ENCODE measurements around the gene COL15A1.
"Not testable (repeated sequence)": the region's sequence is repeated elsewhere in the genome, so short reads cannot be mapped to it uniquely, and the experiment has no call there.

Gene COL15A1

GRCh38 chr9:99092643-99093491 lies 149.2 kb downstream of the COL15A1 start:
- no peak overlapping the region for H3K27ac ChIP-seq
- no peak for TF ChIP-seq CTCF (conservative IDR thresholded peaks at IDR 0.05)

GRCh38 chr9:99093492-99093791 lies 149.7 kb downstream of the COL15A1 start:
- no peak overlapping the region for H3K27ac ChIP-seq
- TF ChIP-seq CTCF (conservative IDR thresholded peaks at IDR 0.05) = no peak

GRCh38 chr9:99095565-99095964 lies 151.9 kb downstream of the COL15A1 start:
- TF ChIP-seq CTCF (conservative IDR thresholded peaks at IDR 0.05) = no peak
- no peak overlapping the region for H3K27ac ChIP-seq

GRCh38 chr9:99096409-99096808 lies 152.7 kb downstream of the COL15A1 start:
- no peak for TF ChIP-seq CTCF (conservative IDR thresholded peaks at IDR 0.05)
- H3K27ac ChIP-seq = no peak overlapping the region

GRCh38 chr9:99099806-99100585 lies 156.3 kb downstream of the COL15A1 start:
- not testable (repeated sequence) for H3K27ac ChIP-seq

- no peak overlapping the region for H3K27ac ChIP-seq
- no peak for TF ChIP-seq CTCF (conservative IDR thresholded peaks at IDR 0.05)
Measured at GRCh38 chr9:99101271-99101670, 157.6 kb downstream of the COL15A1 start.

GRCh38 chr9:99101812-99102211 lies 158.1 kb downstream of the COL15A1 start:
- no peak overlapping the region for H3K27ac ChIP-seq
- TF ChIP-seq CTCF (conservative IDR thresholded peaks at IDR 0.05) = no peak
